Caco-2 (cell line): ENCODE results near the gene C6orf120. TPM values are rescaled to one million over a fixed set of nuclear protein-coding genes. Genes with fewer than 3 reads are reported as not detected.

Experiments
- total RNA-seq: library from RNA; stranded (reverse); gene quantifications from 2 replicates; pipeline ENCODE4 v1.2.3, GENCODE V29; 2022

Gene C6orf120
- total RNA-seq, 1 experiment from 2014 or later: 26.4 TPM

Other genes with a start within 250 kb of the C6orf120 start
- 62.9 and 70.1 TPM in 2 replicates for gene WDR27, start 97 bp upstream of the C6orf120 start, total RNA-seq
- gene PHF10, start 22.4 kb downstream of the C6orf120 start, total RNA-seq: 66.2 and 75.7 TPM in 2 replicates
- gene DYNLT2, start 49.4 kb downstream of the C6orf120 start, total RNA-seq: 2.4 and 2.6 TPM in 2 replicates
- 17.0 and 25.3 TPM in 2 replicates for gene ERMARD, start 49.5 kb downstream of the C6orf120 start, total RNA-seq